GM12873 (cell line): ENCODE data around the gene APBA2.

ENCODE experiments used
- CTCF ChIP-seq: IDR thresholded peaks from 2 replicates; pipeline ENCODE4 v1.5.1; 2012; ENCODE audit warnings: low read depth, mild to moderate bottlenecking, moderate library complexity, low read length, control low read depth; ENCODE audit not compliant: insufficient read depth; ENCODE audit errors: missing control alignments

APBA2 gene

GRCh38 chr15:29130951-29131839 is 245.4 kb downstream of the APBA2 start:
- TF ChIP-seq CTCF = no peak

- no peak for TF ChIP-seq CTCF
Observed at GRCh38 chr15:29131840-29132420, 246.2 kb downstream of the APBA2 start.

- TF ChIP-seq CTCF = no peak
Observed at GRCh38 chr15:29132735-29133181, 247.0 kb downstream of the APBA2 start.

- TF ChIP-seq CTCF = no peak
Observed at GRCh38 chr15:29133321-29133720, 247.5 kb downstream of the APBA2 start.

- no peak for TF ChIP-seq CTCF
Observed at GRCh38 chr15:29133791-29134190, 248.0 kb downstream of the APBA2 start.

GRCh38 chr15:29134239-29134638 is 248.5 kb downstream of the APBA2 start:
- no peak for TF ChIP-seq CTCF

- TF ChIP-seq CTCF = no peak
Observed at GRCh38 chr15:29134641-29135308, 249.0 kb downstream of the APBA2 start.
